PC-3 (cell line): ENCODE measurements around the gene STARD10.

Experiments
- CTCF ChIP-seq: fragments of 300-600 bp; sonication (generic); conservative IDR thresholded peaks from 2 replicates; pipeline ENCODE4 v1.5.1; 2017; ENCODE audit warnings: antibody characterized with exemption, low read depth, mild to moderate bottlenecking, low read length
- EZH2 ChIP-seq: fragments of 300-600 bp; sonication (generic); IDR thresholded peaks from one replicate; pipeline ENCODE4 v1.6.1; 2017; ENCODE audit warnings: antibody characterized with exemption, mild to moderate bottlenecking, low read length; ENCODE audit not compliant: unreplicated experiment
- EZH2phosphoT487 ChIP-seq: fragments of 300-600 bp; sonication (generic); IDR thresholded peaks from 2 replicates; pipeline ENCODE4 v1.6.1; 2018; ENCODE audit warnings: mild to moderate bottlenecking, antibody characterized with exemption, low read length, borderline replicate concordance

- no peak for TF ChIP-seq CTCF
- no peak for TF ChIP-seq EZH2
- no peak for TF ChIP-seq EZH2phosphoT487
These were observed 31.1 kb downstream of the STARD10 start for GRCh38 chr11:72762641-72763304.
